ENCODE results near the gene FARP1.

Gene FARP1

GRCh38 chr13:98313023-98313921 is 170.4 kb downstream of the FARP1 start:
- no peak for DNase-seq

- DNase-seq, result no peak
These were observed 171.0 kb downstream of the FARP1 start for GRCh38 chr13:98313922-98314292.

GRCh38 chr13:98315466-98315865 is 172.6 kb downstream of the FARP1 start:
- no peak for DNase-seq

GRCh38 chr13:98315902-98316301 is 173.0 kb downstream of the FARP1 start:
- DNase-seq, result no peak

GRCh38 chr13:98317573-98318171 is 174.8 kb downstream of the FARP1 start:
- no peak for DNase-seq

- DNase-seq, result no peak
These were observed 175.5 kb downstream of the FARP1 start for GRCh38 chr13:98318263-98318878.

GRCh38 chr13:98320561-98321105 is 177.7 kb downstream of the FARP1 start:
- no peak for DNase-seq

- no peak for DNase-seq
These were observed 178.5 kb downstream of the FARP1 start for GRCh38 chr13:98321395-98321794.

- no peak for DNase-seq
These were observed 179.3 kb downstream of the FARP1 start for GRCh38 chr13:98322091-98322718.

GRCh38 chr13:98324105-98324504 is 181.2 kb downstream of the FARP1 start:
- DNase-seq, result no peak

- DNase-seq, result no peak
These were observed 182.8 kb downstream of the FARP1 start for GRCh38 chr13:98325724-98326123.

- no peak for DNase-seq
These were observed 183.4 kb downstream of the FARP1 start for GRCh38 chr13:98326291-98326690.

GRCh38 chr13:98327371-98328270 is 184.7 kb downstream of the FARP1 start:
- no peak for DNase-seq

- no peak for DNase-seq
These were observed 185.6 kb downstream of the FARP1 start for GRCh38 chr13:98328511-98328910.

GRCh38 chr13:98332222-98332621 is 189.3 kb downstream of the FARP1 start:
- no peak for DNase-seq

GRCh38 chr13:98332691-98333090 is 189.8 kb downstream of the FARP1 start:
- no peak for DNase-seq

GRCh38 chr13:98333486-98333885 is 190.6 kb downstream of the FARP1 start:
- DNase-seq, result no peak

GRCh38 chr13:98334620-98335205 is 191.8 kb downstream of the FARP1 start:
- no peak for DNase-seq

GRCh38 chr13:98335721-98336120 is 192.8 kb downstream of the FARP1 start:
- no peak for DNase-seq

- DNase-seq, result no peak
These were observed 195.4 kb downstream of the FARP1 start for GRCh38 chr13:98338310-98338709.

- DNase-seq, result no peak
These were observed 197.0 kb downstream of the FARP1 start for GRCh38 chr13:98339684-98340425.

Measured in CD4-positive, alpha-beta T cell treated with Interleukin-4 for 1 hour (primary cell).